ENCODE measurements around the gene LAMA2. TPM values are rescaled to one million over a fixed set of nuclear protein-coding genes. Genes with fewer than 3 reads are reported as not detected.
"Not testable (repeated sequence)": the region's sequence is repeated elsewhere in the genome, so short reads cannot be mapped to it uniquely, and the experiment has no call there.

LAMA2 gene
- total RNA-seq, 1 experiment from 2014 or later, result 0.02 TPM

DNA sequence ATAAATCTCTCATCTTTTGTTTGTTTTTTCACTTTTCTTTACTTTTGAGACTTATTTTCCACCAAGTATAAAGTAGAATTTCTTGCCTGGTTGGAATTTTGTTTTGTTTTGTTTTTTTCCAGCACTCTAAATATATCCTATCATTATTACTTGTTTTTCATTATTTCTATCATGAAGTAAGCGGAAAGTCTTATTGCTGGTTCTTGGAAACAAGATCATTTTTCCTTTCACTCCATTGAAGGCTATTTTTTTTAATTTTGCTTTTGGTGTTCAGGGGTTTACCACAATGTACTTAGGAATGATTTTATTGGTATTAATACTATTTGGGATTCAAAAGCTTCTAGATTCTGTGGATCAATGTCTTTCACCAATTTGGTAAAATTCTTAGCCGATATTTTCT is 190.1 kb downstream of the LAMA2 start:
- intact Hi-C loops (cut with micrococcal nuclease; ENCODE audit: unreplicated experiment), result no loop called here
- H3K27me3 ChIP-seq (replicated peaks; ENCODE audit: control insufficient read depth, insufficient read depth, low read length), result no peaks in the 10 kb centered on the region
- no peaks in the 10 kb centered on the region for H3K36me3 ChIP-seq (ENCODE audit: control insufficient read depth, insufficient read depth, low read length)
- peaks cover 8% of the 10 kb centered on the region for H3K27me3 Mint-ChIP-seq (ENCODE audit: insufficient read depth, unreplicated experiment)
- TF ChIP-seq, protein P1, sequence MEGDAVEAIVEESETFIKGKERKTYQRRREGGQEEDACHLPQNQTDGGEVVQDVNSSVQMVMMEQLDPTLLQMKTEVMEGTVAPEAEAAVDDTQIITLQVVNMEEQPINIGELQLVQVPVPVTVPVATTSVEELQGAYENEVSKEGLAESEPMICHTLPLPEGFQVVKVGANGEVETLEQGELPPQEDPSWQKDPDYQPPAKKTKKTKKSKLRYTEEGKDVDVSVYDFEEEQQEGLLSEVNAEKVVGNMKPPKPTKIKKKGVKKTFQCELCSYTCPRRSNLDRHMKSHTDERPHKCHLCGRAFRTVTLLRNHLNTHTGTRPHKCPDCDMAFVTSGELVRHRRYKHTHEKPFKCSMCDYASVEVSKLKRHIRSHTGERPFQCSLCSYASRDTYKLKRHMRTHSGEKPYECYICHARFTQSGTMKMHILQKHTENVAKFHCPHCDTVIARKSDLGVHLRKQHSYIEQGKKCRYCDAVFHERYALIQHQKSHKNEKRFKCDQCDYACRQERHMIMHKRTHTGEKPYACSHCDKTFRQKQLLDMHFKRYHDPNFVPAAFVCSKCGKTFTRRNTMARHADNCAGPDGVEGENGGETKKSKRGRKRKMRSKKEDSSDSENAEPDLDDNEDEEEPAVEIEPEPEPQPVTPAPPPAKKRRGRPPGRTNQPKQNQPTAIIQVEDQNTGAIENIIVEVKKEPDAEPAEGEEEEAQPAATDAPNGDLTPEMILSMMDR (IDR thresholded peaks at IDR 0.05; ENCODE audit: insufficient read depth in 1 of 2, low read depth in 1 of 2, low read length in 1 of 2, severe bottlenecking in 1 of 2, unreplicated experiment in 1 of 2), result no peak
- no peaks in the 10 kb centered on the region for H3K4me1 Mint-ChIP-seq (ENCODE audit: low read depth, unreplicated experiment)
- H3K27ac Mint-ChIP-seq (ENCODE audit: unreplicated experiment), result no peak overlapping the region
- no peak for DNase-seq
- POLR2A ChIA-PET, result no interaction called here
- no peaks in the 10 kb centered on the region for H3K9me3 Mint-ChIP-seq (ENCODE audit: unreplicated experiment)
- no peak overlapping the region for H3K4me3 Mint-ChIP-seq (ENCODE audit: unreplicated experiment)
- no peaks in the 10 kb centered on the region for H3K9me3 ChIP-seq
- CTCF ChIA-PET, result no interaction called here
- H3K36me3 Mint-ChIP-seq (ENCODE audit: insufficient read depth, unreplicated experiment), result no peaks in the 10 kb centered on the region
- no TSS peak for BruUV-seq (replicated peaks)
- no peaks in the 10 kb centered on the region for H3K4me1 ChIP-seq
- no peak overlapping the region for H3K4me3 ChIP-seq (ENCODE audit: low read depth, low read length)

DNA sequence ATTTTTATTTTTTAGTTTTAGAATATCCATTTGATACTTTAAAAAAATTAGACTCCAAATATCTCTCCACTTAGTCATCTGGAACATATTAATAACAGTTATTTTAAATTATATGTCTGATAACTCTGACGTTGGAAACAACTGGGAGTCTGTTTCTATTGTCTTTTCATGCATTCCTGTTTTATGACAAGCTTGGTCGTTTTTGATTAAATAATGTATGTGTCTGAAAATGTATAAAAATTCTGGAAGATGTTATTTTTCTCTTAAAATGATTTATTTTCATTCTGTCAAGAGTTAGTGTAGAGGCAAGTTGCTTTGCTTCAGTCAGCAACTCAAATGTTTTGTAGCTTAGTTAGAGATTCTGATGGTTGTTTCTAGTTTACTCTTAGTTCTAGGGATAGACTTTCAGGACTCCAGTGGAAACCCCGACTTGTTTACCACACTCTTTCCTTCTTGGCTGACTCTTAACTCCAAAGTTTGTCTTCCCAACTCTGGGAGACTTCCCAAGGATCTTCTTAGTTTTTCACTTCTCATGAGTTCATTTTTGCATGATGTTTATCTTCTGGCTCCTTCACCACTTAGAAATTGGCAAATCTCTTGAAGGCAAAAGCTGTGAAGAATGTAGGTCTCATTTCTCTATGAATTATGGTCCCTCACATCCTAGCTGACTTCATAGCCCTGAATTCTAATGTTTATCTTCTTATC is 190.9 kb downstream of the LAMA2 start:
- intact Hi-C loops (cut with micrococcal nuclease; ENCODE audit: unreplicated experiment), result no loop called here
- no peaks in the 10 kb centered on the region for H3K9me3 Mint-ChIP-seq (ENCODE audit: unreplicated experiment)

DNA sequence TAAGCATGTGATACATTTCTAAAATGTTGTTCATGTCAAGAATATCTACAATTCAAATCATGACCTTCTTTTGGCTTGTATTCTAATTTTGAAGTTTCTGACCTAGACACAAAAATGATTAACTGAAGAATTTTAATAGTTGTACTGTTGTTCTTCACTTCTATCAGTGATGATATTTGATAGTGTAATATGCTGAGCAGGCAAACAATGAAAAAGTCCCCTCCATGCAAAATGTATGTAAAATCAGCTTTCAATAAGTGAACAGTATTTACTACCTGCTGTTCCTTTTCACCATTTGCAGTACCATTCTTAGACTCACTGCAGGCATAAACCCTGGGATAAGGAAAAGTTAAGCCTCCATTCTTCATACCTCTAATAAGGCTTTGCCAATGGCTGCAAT is 201.5 kb downstream of the LAMA2 start:
- Histone ChIP-seq H3K36me3 (ENCODE audit: control insufficient read depth, insufficient read depth, low read length) (no peaks in the 10 kb centered on the region), H3K9me3 (no peaks in the 10 kb centered on the region), H3K27me3 (replicated peaks; ENCODE audit: control insufficient read depth, insufficient read depth, low read length) (no peaks in the 10 kb centered on the region), H3K4me1 (no peaks in the 10 kb centered on the region), H3K4me3 (ENCODE audit: low read depth, low read length) (no peak overlapping the region)
- H3K27ac Mint-ChIP-seq (ENCODE audit: unreplicated experiment), result no peak overlapping the region
- H3K4me1 Mint-ChIP-seq (ENCODE audit: low read depth, unreplicated experiment), result no peaks in the 10 kb centered on the region
- ChIA-PET CTCF (no interaction called here), POLR2A (no interaction called here)
- BruUV-seq (replicated peaks), result no TSS peak
- peaks cover 4% of the 10 kb centered on the region for H3K27me3 Mint-ChIP-seq (ENCODE audit: insufficient read depth, unreplicated experiment)
- no peaks in the 10 kb centered on the region for H3K36me3 Mint-ChIP-seq (ENCODE audit: insufficient read depth, unreplicated experiment)
- TF ChIP-seq, protein P1 (IDR thresholded peaks at IDR 0.05; ENCODE audit: insufficient read depth in 1 of 2, low read depth in 1 of 2, low read length in 1 of 2, severe bottlenecking in 1 of 2, unreplicated experiment in 1 of 2), result no peak
- DNase-seq, result no peak
- no peaks in the 10 kb centered on the region for H3K9me3 Mint-ChIP-seq (ENCODE audit: unreplicated experiment)
- intact Hi-C loops (cut with micrococcal nuclease; ENCODE audit: unreplicated experiment), result no loop called here
- H3K4me3 Mint-ChIP-seq (ENCODE audit: unreplicated experiment), result no peak overlapping the region

More for the DNA sequence above, 190.9 kb downstream of the LAMA2 start:
- Histone ChIP-seq H3K4me1 (no peaks in the 10 kb centered on the region), H3K9me3 (no peaks in the 10 kb centered on the region), H3K27me3 (replicated peaks; ENCODE audit: control insufficient read depth, insufficient read depth, low read length) (no peaks in the 10 kb centered on the region), H3K4me3 (ENCODE audit: low read depth, low read length) (no peak overlapping the region), H3K36me3 (ENCODE audit: control insufficient read depth, insufficient read depth, low read length) (no peaks in the 10 kb centered on the region)
- Mint-ChIP-seq H3K4me3 (ENCODE audit: unreplicated experiment) (no peak overlapping the region), H3K27me3 (ENCODE audit: insufficient read depth, unreplicated experiment) (peaks cover 11% of the 10 kb centered on the region), H3K36me3 (ENCODE audit: insufficient read depth, unreplicated experiment) (no peaks in the 10 kb centered on the region), H3K27ac (ENCODE audit: unreplicated experiment) (no peak overlapping the region), H3K4me1 (ENCODE audit: low read depth, unreplicated experiment) (no peaks in the 10 kb centered on the region)
- TF ChIP-seq, protein P1 (IDR thresholded peaks at IDR 0.05; ENCODE audit: insufficient read depth in 1 of 2, low read depth in 1 of 2, low read length in 1 of 2, severe bottlenecking in 1 of 2, unreplicated experiment in 1 of 2), result no peak
- ChIA-PET CTCF (no interaction called here), POLR2A (no interaction called here)
- BruUV-seq (replicated peaks), result no TSS peak
- DNase-seq, result no peak

DNA sequence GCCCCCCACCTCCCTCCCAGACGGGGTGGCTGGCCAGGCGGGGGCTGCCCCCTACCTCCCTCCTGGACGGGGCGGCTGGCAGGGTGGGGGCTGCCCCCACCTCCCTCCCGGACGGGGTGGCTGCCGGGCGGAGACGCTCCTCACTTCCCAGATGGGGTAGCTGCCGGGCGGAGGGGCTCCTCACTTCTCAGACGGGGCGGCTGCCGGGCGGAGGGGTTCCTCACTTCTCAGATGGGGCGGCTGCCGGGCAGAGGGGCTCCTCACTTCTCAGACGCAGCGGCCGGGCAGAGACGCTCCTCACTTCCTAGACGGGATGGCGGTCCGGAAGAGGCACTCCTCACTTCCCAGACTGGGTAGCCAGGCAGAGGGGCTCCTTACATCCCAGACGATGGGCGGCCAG is 205.5 kb downstream of the LAMA2 start:
- H3K9me3 ChIP-seq; H3K9me3 Mint-ChIP-seq (ENCODE audit: unreplicated experiment); BruUV-seq (replicated peaks); intact Hi-C loops (cut with micrococcal nuclease; ENCODE audit: unreplicated experiment); POLR2A ChIA-PET; DNase-seq; H3K27me3 Mint-ChIP-seq (ENCODE audit: insufficient read depth, unreplicated experiment); H3K4me3 ChIP-seq (ENCODE audit: low read depth, low read length); H3K36me3 ChIP-seq (ENCODE audit: control insufficient read depth, insufficient read depth, low read length); H3K27ac Mint-ChIP-seq (ENCODE audit: unreplicated experiment); H3K36me3 Mint-ChIP-seq (ENCODE audit: insufficient read depth, unreplicated experiment); H3K27me3 ChIP-seq (replicated peaks; ENCODE audit: control insufficient read depth, insufficient read depth, low read length); CTCF ChIA-PET; H3K4me1 ChIP-seq; H3K4me3 Mint-ChIP-seq (ENCODE audit: unreplicated experiment); H3K4me1 Mint-ChIP-seq (ENCODE audit: low read depth, unreplicated experiment): not testable (repeated sequence)
